HG03520 (cell line): Measurements from ENCODE around the gene SCARB2.

Experiments
- ATAC-seq: cut with Tn5 transposase; IDR thresholded peaks from one replicate; pipeline ENCODE4 v1.9.1; 2021; ENCODE audit warnings: mild to moderate bottlenecking, moderate library complexity; ENCODE audit not compliant: unreplicated experiment

Gene SCARB2

GRCh38 chr4:76200771-76201231 lies 12.8 kb downstream of the SCARB2 start:
- no peak for ATAC-seq

- peak; percentile 88 for ATAC-seq
Measured at GRCh38 chr4:76199664-76200211, 13.9 kb downstream of the SCARB2 start.

GRCh38 chr4:76198411-76199237 lies 15.0 kb downstream of the SCARB2 start:
- ATAC-seq = peak; percentile 33

- peak; percentile 8 for ATAC-seq
Measured at GRCh38 chr4:76197971-76198410, 15.6 kb downstream of the SCARB2 start.

- no peak for ATAC-seq
Measured at GRCh38 chr4:76197031-76197743, 16.4 kb downstream of the SCARB2 start.

- no peak for ATAC-seq
Measured at GRCh38 chr4:76196376-76196775, 17.2 kb downstream of the SCARB2 start.

- ATAC-seq = no peak
Measured at GRCh38 chr4:76195326-76195725, 18.3 kb downstream of the SCARB2 start.

- ATAC-seq = no peak
Measured at GRCh38 chr4:76194325-76194724, 19.3 kb downstream of the SCARB2 start.

GRCh38 chr4:76192236-76192635 lies 21.4 kb downstream of the SCARB2 start:
- no peak for ATAC-seq

GRCh38 chr4:76188557-76188956 lies 25.1 kb downstream of the SCARB2 start:
- no peak for ATAC-seq

- ATAC-seq = no peak
Measured at GRCh38 chr4:76188149-76188548, 25.5 kb downstream of the SCARB2 start.

GRCh38 chr4:76187152-76187551 lies 26.5 kb downstream of the SCARB2 start:
- no peak for ATAC-seq

GRCh38 chr4:76182463-76182862 lies 31.2 kb downstream of the SCARB2 start:
- no peak for ATAC-seq

GRCh38 chr4:76179398-76180318 lies 34.0 kb downstream of the SCARB2 start:
- peak; percentile 78 for ATAC-seq

- no peak for ATAC-seq
Measured at GRCh38 chr4:76178296-76178695, 35.3 kb downstream of the SCARB2 start.

- ATAC-seq = no peak
Measured at GRCh38 chr4:76177709-76178108, 35.9 kb downstream of the SCARB2 start.

- no peak for ATAC-seq
Measured at GRCh38 chr4:76175336-76175735, 38.3 kb downstream of the SCARB2 start.

GRCh38 chr4:76174216-76174615 lies 39.4 kb downstream of the SCARB2 start:
- no peak for ATAC-seq

- ATAC-seq = no peak
Measured at GRCh38 chr4:76168688-76169087, 44.9 kb downstream of the SCARB2 start.

GRCh38 chr4:76166480-76166879 lies 47.1 kb downstream of the SCARB2 start:
- no peak for ATAC-seq

- ATAC-seq = no peak
Measured at GRCh38 chr4:76160355-76160754, 53.3 kb downstream of the SCARB2 start.
